IPS DF 4.7 (cell line): ENCODE data around the gene PAPPA2.

Experiments used
- DNase-seq: peaks from one replicate; pipeline ENCODE4 v3.0.0-alpha.2; 2013; ENCODE audit warnings: low spot score; ENCODE audit errors: extremely low read depth

Gene PAPPA2

GRCh38 chr1:176850871-176851270, 387.9 kb downstream of the PAPPA2 start:
- no peak for DNase-seq

GRCh38 chr1:176852124-176852523, 389.1 kb downstream of the PAPPA2 start:
- DNase-seq: no peak

DNA sequence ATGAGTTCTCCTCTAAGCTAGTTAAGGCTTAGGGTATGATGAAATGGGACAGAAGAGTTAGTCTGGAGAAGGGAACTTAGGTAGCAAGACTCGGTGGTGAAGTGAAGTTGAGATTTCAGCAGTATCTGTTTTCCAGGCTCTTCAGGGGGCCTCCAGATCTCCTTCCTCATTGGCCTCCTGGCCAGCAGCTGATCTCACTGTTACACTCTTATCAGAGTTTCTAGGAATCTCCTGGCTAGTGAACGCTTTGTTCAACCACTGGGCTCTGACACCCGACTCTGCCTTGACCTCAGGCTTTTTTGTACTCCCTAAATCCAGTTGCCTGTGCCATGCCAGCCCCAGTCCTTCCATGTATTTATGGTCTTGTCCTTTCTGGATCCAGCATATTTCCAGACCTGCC, 390.5 kb downstream of the PAPPA2 start:
- DNase-seq: no peak

DNA sequence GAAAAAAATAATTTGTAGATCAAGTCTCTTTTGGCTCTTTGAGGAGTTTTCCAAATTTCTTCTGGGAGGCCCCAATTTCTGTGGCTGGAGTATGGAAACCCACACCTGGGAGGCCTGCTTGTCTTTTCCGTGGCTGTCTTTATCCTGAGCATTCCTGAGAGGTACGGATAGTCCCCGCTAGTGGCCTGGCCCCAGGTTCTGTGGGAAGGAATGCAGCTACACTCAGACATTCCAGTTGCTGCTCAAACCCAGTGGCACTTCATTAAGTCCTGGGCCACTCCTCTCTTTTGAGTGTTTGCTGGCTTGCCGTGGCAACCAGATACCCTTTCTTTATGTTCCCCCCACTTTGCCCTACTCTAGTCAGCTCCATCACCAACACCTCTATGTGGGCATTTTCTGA, 391.1 kb downstream of the PAPPA2 start:
- DNase-seq: no peak

GRCh38 chr1:176854758-176855745, 392.1 kb downstream of the PAPPA2 start:
- no peak for DNase-seq

DNA sequence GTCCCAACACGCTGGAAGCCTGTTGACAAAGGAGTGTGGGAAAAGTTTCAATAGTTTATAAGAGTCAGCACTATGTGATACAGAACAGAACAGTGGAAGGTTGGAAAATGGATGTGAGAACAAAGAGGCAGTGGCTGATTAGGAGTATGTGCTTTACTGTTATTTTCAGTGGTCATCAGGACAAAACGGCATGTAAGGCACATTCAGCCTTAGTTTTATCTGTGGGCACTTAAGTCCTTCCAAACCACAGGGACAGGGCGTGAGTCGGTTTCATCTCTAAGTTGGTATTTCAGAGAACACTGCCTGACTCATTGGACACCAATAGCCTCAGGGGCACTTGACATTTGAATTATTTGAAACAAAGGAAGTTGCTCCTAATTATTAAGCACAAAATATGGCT, 394.7 kb downstream of the PAPPA2 start:
- no peak for DNase-seq

DNA sequence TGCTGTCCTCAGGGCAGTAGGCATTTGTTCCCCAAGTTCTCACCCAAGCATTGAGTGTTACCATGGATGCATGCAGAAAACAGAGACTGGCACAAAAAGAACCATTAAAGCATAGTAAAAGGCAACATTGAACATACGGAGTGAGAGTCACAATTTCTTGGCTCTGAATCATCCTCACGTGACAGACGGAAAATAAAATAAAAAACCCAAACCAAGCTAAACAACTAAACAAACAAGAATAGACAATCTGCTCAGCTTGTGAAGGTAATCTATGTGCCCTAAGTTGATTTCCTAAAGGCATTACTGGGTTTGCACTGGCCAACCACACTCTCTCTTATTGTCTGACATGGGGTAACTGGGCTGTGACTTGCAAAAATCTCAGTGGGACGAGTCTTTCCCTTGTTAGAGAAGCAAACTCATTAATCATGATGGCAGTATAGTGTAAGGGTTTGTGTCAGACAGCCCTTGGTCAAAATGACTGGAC, 395.5 kb downstream of the PAPPA2 start:
- no peak for DNase-seq

- DNase-seq: no peak
Measured at GRCh38 chr1:176863613-176864012, 400.6 kb downstream of the PAPPA2 start.

- DNase-seq: no peak
Measured at GRCh38 chr1:176864211-176864610, 401.2 kb downstream of the PAPPA2 start.

DNA sequence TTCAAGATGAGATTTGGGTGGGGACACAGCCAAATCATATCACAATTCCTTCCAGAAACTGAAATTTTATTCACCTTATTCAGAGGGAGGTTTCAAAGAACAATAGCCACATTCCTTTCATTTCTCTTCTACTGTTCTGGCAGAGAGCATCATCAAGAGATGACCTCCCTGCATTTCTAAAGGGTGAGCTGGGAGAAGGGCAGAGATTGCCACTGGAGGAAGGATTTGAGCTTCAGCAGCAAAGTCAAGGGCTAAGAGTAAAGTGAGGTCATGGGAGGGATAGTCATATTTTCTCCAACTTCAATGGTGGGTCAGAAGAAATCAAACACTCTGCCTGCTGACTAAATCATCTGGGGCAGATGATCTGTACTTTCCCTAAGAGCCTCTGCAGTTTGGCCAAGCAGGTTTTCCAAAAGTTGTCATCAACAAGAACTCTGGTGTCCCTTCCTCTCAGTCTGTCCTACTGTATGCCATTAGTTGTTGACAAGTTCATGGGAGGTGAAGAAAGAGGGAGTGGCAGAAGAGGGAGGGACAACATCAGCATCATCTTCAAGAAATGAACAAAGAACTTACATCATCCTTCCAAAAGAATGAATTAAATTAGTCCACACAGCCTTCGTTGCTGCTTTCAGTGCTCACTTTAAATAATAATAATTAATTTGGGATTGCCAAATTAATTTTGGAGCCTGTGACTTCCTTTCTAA, 403.2 kb downstream of the PAPPA2 start:
- no peak for DNase-seq

DNA sequence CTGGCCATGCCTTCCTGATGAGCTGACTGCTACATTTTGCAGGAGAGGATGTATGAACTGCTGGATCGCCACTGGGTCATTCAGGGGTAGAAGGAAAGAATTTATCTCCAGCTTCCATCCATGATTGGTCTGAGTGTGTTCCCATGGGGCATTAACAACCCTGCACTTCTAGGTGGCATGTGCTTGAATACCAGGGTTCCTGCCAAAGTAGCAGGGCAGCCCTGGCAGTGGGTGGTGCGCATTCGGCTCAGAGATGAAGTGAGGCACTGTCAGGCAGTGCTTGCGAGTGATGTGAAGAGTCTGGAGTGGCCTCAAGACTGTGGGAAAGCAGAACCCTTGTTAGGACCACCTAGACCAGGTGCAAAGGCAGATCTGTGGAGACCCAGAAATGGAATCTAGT, 406.6 kb downstream of the PAPPA2 start:
- no peak for DNase-seq

DNA sequence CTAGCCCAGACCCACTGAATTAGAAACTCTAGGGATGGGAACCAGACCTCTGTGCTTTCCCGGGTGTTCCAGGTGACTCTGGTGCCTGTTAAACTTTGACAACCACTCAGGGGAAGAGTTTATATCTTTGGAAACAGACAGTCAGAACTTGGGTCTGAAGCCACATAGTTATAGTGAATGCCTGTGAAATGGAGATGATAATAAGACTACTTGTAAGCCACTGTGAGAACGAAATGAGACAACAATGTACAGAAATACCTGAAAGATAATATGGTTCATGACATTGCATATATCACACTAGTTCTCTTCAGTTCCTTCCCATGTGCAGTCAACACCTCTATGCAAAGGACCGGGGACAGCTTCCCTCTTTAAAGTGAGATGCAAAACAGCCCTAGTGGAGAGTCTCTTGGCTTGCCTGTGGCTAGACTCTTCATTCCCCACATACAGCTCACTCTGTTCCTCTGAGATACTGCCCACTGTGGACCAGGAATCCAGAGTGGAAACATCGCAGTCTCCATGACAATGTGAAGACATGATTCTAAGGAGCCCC, 414.1 kb downstream of the PAPPA2 start:
- DNase-seq: no peak

DNA sequence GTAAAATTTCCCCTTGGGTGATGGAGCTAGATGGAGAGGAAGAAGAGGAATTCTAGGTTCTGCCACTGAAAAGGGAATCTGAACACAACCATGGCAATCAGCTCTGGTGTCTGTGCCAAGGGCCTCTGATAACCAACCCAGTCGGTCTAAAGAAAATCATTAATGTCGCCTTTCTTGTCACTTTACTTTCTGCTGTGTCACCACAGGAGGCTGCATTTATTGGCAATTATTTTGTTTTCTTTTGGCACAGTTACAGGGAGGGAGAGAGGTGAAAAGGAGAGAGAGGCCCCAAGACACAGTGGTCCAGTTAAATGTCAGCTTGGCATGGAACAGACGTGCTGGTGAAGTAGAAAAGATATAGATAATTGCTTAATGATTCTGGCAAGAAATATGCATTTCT, 414.6 kb downstream of the PAPPA2 start:
- DNase-seq: no peak

- no peak for DNase-seq
Measured at GRCh38 chr1:176878750-176879536, 416.0 kb downstream of the PAPPA2 start.

- DNase-seq: no peak
Measured at GRCh38 chr1:176879784-176880620, 417.0 kb downstream of the PAPPA2 start.

DNA sequence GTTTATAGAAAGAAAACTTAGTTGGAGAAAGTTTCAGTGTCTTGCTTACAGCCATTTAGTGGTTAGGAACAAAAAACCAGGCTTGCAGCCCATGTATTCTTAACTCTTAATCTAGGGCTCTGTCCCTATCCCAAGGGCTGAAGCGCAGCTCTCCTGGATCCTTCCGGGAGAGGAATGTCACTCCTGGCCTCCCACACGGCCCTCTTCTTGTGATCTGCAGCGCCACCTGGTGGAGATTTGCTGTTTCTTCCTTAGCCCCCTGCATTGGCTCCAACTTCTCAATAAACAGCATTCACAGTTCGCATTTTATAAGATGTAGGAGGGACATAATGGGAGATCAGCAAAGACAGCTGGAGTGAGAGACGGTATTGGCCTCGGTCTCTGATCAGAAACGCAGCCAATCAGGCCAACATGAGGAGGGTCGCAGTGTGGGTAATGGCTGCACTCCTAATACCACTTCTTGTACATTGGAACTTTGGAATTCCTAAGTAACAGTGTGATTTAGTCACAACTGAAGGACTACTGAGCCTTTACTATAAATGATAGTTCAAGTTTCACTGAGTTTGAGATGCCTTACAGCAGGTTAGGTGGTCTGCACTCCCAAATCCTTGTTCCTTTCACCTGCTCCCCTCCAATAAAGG, 418.1 kb downstream of the PAPPA2 start:
- DNase-seq: peak; percentile 72

DNA sequence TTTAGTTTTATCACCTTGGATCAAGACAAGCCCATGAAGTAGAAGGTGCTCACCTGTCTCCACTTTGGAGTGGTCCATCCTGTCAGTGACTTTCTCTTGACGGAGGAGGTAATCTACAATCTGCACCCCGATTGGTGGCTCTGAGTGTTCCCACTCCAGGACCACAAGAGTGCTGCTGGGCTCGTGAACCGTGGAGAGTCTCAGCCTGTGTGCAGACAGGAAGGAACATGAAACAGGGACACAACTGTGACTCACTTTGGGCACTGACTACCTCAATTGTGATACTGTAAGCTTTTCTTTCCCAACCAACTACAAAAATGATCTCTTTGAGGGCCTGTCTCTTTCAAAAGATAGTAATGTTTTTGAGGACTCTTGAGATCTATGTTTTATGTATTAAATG, 421.3 kb downstream of the PAPPA2 start:
- DNase-seq: no peak

DNA sequence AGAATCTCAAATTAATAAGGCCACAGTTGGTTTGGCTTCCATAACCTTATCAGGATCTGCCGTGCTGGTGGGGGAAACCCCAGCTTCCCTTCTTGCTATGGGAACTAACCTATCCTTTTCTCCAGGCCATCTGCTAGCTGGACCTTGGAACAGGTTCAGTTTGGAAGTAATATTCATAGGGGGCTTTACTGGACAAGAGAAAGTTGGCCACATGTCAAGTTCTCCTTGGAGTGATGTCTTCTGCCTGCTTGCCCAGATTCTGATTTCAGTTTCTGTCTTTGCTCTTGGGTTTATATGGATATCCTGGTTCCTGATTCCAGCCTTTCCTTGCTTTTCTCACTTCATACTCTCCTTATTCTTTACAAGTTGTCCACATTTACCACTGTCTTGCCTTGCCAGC, 421.9 kb downstream of the PAPPA2 start:
- no peak for DNase-seq

- no peak for DNase-seq
Measured at GRCh38 chr1:176885341-176885740, 422.4 kb downstream of the PAPPA2 start.

DNA sequence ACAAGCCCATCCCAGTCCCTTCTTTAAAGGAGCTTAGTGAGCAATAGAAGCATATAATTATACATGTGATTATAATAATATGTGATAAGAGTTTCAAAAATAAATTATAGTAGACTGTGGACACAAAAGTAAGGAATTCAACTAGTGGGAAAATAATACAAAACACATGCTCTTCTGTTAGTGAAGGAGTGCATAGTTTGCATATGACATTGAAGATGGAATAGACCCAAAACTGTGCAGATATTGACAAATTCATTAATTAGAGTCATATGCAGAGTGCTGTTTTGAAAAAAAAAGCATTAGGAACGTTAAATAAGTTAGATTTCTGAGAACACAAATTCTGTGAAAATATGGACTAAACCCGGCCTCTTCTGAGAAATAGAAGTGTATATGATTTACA, 422.8 kb downstream of the PAPPA2 start:
- DNase-seq: no peak
